Inflammatory macrophage treated with lipopolysaccharide for 4 hours (primary cell): Measurements from ENCODE around the gene CCDC69.
"Not testable (repeated sequence)": the region's sequence is repeated elsewhere in the genome, so short reads cannot be mapped to it uniquely, and the experiment has no call there.

Source experiments
- DNase-seq: peaks from one replicate; pipeline ENCODE4 v3.0.0-alpha.2; 2020

CCDC69 gene

GRCh38 chr5:151244206-151244605 is 20.3 kb upstream of the CCDC69 start:
- no peak for DNase-seq

GRCh38 chr5:151243564-151243963 is 19.7 kb upstream of the CCDC69 start:
- DNase-seq: no peak

- DNase-seq: no peak
Observed at GRCh38 chr5:151243127-151243526, 19.2 kb upstream of the CCDC69 start.

GRCh38 chr5:151240924-151241635 is 17.2 kb upstream of the CCDC69 start:
- DNase-seq: no peak

- DNase-seq: not testable (repeated sequence)
Observed at GRCh38 chr5:151240268-151240835, 16.5 kb upstream of the CCDC69 start.

GRCh38 chr5:151239237-151239861 is 15.5 kb upstream of the CCDC69 start:
- peak; percentile 71 for DNase-seq

- no peak for DNase-seq
Observed at GRCh38 chr5:151238303-151238741, 14.4 kb upstream of the CCDC69 start.

- DNase-seq: no peak
Observed at GRCh38 chr5:151237685-151238084, 13.8 kb upstream of the CCDC69 start.

GRCh38 chr5:151236888-151237287 is 13.0 kb upstream of the CCDC69 start:
- DNase-seq: no peak

GRCh38 chr5:151235239-151235571 is 11.3 kb upstream of the CCDC69 start:
- not testable (repeated sequence) for DNase-seq

- DNase-seq: peak; percentile 50
Observed at GRCh38 chr5:151234476-151235238, 10.8 kb upstream of the CCDC69 start.

GRCh38 chr5:151233616-151234085 is 9.8 kb upstream of the CCDC69 start:
- no peak for DNase-seq

- no peak for DNase-seq
Observed at GRCh38 chr5:151231359-151231758, 7.5 kb upstream of the CCDC69 start.

GRCh38 chr5:151230048-151230680 is 6.3 kb upstream of the CCDC69 start:
- no peak for DNase-seq

- no peak for DNase-seq
Observed at GRCh38 chr5:151228986-151229385, 5.1 kb upstream of the CCDC69 start.

GRCh38 chr5:151227918-151228447 is 4.1 kb upstream of the CCDC69 start:
- DNase-seq: no peak

- no peak for DNase-seq
Observed at GRCh38 chr5:151225475-151225874, 1.6 kb upstream of the CCDC69 start.

GRCh38 chr5:151225071-151225470 is 1.2 kb upstream of the CCDC69 start:
- DNase-seq: no peak

GRCh38 chr5:151224372-151224771 is 480 bp upstream of the CCDC69 start:
- peak; percentile 34 for DNase-seq

GRCh38 chr5:151222790-151223446 is 974 bp downstream of the CCDC69 start:
- DNase-seq: no peak

GRCh38 chr5:151222054-151222789 is 1.7 kb downstream of the CCDC69 start:
- no peak for DNase-seq
